HG02588 (cell line): ENCODE measurements around the gene MAFF.

Experiments
- ATAC-seq: cut with Tn5 transposase; IDR thresholded peaks from one replicate; pipeline ENCODE4 v1.9.1; 2021; ENCODE audit warnings: mild to moderate bottlenecking, moderate library complexity; ENCODE audit not compliant: unreplicated experiment

The MAFF gene

DNA sequence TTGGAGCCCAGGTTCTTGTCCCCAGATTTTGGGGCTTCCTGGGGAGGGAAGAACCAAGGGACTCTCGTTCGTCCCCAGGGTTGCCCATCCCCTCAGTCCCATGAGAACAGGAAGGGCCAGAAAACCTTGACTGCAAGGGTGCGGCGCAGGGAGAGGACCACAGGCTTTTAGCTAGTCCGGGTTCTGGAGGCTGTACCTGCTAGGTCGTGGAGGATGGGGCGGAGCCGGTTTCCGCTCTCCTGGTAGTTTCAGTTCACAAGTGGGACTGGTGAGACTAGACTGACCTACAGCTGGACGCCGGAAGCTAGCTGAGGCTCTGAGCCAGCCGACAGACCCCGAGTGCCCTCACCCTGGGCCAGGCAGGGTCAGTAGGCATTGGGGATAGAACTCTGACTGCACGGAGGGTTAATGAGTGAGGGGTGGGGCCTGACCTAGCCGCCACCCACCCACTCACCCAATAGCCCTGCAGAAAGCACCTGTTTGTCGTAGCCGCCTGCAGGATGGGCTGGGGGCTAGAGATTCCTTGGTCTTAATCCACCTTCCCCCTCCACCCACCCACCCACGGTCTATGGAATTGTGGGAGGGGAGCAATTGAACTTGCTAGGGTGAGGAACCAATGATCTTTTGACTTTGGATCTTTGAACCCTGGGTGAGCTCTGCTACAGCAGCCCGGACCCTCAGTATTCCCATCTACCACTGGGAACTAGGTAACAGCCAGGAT lies 1.5 kb downstream of the MAFF start:
- no peak for ATAC-seq

DNA sequence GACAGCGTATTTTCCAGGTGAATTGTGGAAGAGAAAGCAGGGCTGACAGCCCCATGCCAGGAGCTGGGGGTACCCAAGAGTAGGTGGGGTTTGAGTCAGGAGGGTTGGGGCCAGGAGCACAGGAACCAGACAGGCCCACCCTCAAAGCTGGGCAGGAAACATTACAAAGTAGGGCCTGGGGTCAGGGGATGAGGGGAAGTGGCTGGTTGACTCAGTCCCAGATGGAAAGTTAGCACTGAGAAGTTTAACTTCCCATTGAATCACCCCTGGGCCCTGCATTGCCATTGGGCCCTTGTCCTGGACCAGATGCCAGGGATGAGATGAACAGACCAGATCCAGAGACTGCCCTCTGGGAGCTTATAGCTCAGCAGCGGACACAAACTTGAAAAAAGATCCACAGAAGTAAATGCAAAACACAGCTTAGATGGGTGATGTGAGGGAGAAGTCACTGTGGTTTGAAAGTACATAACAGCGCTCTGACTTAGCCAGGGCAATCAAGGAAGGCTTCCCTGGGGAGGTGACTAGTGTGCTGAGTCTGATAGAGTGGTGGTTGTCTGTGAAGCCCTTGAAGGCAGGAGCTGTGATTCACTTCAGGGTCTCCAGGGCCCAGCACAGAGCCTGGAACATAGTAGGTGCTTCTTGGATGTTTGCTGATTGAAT lies 2.2 kb downstream of the MAFF start:
- ATAC-seq: no peak

DNA sequence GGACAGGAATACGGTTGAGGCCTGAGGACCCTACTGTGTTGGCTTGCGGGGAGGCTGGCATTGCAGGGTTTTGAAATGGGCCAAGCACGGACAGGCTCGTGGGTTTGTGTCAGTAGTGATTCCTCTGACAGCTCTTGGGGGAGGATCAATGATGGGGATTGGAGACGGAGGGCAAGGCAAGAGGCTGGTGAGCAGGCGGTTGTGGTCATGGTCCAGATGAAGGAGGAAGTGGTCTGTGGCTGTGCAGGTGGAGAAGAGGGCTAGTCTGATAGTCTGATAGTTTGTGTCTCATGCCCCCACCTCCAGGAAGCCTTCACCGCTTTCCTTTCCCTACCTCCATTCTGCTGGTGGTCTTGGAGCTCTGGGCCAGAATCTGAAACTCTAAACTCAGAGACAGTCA lies 3.0 kb downstream of the MAFF start:
- no peak for ATAC-seq

DNA sequence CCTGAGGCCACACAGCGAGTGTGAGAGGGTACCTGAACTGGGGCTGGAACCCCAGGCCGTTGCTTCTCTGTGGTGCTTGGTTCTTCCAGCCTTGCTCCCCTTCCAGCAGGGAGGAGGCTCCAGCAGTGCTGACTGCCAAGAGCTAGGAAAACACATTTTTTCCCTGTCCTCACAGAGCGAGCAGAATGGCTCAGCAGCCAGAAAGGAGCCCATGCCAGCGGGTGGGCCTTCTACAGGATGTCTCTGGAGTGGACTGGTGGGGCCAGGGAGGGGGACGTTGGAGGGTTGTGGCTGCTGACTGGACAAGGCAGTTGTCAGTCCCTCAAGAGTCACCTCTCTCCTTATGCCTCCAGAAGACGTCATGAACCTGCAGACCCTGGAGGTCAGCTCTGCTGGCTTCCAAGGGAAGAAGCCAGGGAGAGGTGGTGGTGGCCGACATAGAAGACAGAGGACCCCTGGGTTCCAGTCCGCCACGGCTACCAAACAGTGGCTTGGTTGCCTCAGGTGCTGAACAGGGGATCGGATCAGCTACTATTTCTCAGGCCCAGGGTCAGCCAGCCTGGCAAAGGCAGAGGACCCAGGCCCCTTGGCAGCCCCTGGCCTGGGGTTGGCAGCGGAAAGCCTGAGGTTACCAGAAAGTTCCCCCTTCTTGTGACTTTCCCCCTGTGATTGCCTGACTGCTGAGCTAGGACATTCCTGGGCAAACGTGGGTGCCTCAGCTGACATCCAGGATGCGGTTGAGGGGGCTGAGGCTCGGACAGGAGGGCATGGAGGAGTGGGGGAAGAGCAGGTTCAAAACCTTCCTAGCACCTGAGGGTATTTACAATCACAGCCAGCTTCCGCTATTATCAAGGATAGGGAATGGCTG lies 3.7 kb downstream of the MAFF start:
- no peak for ATAC-seq

DNA sequence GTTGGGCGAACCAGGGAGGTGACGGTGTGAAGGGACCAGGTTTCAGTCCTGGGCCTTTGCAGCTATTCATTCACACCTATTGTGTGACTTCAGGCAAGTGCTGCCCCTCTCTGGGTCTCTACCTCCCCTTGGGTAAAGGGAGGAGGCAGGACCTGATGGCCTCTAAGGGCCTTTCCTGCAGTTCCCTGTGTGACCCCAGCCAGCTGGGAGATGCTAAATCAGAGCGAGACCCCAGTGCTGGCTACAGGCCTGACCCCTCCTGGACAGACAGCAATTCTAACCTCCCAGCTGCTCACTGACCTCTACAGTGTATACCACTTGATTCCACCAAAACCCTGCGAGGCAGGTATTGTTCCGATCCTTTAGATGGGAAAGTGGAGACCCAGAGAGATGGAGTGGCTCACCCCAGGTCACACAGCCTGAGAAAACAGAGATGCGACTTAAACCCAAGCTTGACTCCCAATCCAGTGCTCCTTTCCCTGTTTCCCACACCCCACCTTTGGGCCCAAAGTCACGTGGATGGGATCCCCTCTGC lies 6.2 kb downstream of the MAFF start:
- no peak for ATAC-seq

DNA sequence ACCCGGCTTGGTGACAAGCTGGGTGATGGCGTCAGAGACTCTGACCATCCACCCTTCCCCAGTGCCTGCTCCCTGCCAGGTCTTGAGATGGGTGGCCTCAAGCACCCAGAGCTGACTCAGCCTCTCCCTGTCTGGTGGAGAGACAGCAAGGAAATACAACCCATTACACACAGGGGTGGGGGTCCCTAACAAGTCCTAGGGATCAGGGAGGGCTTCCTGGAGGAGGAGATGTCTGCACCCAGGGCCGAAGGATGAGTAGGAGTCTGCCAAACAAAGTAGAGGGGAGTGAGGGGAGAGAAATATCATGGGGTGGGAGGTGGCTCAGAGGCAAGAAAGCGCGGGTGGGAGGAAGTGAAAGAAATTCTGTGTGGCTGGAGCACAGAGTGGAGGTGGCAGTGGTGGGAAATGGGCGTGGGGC lies 6.8 kb downstream of the MAFF start:
- no peak for ATAC-seq

DNA sequence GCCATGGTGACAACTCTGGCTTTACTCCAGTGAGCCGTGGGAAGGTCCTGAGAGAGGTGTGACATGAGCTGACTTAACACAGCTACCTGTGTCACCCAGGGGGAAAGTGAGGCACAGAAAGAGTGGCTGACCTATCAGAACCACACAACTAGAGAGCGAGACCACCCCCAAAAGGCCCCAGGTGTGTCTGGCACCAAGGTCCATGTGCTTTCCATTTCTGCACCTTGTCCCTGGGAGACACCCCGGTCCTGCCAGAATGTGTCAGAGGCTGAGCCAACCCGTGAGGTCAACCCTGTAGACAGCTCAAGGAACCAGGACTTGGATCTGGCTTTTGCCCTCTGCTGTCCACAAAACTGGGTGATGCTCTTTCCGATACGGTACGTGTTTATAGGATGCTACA lies 9.8 kb downstream of the MAFF start:
- no peak for ATAC-seq

DNA sequence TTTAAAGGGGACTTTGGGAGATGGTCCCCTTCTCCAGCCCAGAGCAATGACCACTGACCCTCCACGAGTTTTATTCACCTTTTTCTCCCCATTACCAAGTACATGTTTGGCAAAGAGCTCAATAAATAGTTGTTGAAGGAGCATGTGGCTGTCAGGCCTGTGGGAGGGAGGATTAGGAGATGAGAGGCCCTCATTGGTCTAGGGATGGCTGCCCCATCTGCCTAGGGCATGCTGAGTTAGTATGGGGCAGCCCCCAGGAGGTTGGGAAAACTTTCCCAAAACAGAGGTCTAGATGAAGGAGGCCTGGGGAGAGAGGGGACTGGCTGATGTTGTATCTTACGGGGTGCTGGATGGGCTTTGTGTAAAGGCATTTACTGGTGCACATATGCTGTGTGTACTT lies 10.6 kb downstream of the MAFF start:
- ATAC-seq: no peak

GRCh38 chr22:38213319-38213989 lies 11.7 kb downstream of the MAFF start:
- ATAC-seq: no peak

DNA sequence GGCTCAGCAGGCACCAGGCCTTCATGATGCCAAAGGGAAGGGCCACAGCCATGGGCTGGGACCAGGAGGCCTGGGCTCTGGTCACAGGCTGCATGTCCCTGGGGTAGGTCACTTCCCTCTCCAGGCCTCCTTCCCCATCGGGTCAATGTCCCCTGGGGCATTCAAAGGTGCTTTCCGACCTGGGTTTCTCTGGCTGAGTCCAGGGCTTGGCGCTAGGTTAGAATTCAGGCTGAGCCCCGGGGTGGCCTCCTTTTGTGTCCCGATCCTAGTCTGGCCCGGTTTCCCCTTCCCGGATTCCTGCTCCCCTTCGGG lies 12.2 kb downstream of the MAFF start:
- no peak for ATAC-seq

DNA sequence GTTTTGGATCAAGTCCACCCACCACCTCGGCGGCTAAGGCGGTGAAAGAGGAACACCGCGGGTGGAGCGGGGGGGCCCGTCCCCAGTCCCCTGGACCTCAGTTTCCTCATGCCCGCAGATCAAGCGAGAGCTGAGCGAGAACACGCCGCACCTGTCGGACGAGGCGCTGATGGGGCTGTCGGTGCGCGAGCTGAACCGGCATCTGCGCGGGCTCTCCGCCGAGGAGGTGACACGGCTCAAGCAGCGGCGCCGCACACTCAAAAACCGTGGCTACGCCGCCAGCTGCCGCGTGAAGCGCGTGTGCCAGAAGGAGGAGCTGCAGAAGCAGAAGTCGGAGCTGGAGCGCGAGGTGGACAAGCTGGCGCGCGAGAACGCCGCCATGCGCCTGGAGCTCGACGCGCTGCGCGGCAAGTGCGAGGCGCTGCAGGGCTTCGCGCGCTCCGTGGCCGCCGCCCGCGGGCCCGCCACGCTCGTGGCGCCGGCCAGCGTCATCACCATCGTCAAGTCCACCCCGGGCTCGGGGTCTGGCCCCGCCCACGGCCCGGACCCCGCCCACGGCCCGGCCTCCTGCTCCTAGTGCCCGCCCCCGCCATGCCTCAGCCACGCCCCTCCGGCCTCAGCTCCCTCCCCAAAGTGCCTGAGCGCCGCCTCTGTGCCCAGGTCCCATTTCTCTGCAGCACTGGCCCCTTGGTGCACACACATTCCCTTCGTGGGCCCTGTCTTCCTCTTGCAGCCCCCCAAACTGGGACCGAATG lies 12.7 kb downstream of the MAFF start:
- peak; percentile 42 for ATAC-seq

DNA sequence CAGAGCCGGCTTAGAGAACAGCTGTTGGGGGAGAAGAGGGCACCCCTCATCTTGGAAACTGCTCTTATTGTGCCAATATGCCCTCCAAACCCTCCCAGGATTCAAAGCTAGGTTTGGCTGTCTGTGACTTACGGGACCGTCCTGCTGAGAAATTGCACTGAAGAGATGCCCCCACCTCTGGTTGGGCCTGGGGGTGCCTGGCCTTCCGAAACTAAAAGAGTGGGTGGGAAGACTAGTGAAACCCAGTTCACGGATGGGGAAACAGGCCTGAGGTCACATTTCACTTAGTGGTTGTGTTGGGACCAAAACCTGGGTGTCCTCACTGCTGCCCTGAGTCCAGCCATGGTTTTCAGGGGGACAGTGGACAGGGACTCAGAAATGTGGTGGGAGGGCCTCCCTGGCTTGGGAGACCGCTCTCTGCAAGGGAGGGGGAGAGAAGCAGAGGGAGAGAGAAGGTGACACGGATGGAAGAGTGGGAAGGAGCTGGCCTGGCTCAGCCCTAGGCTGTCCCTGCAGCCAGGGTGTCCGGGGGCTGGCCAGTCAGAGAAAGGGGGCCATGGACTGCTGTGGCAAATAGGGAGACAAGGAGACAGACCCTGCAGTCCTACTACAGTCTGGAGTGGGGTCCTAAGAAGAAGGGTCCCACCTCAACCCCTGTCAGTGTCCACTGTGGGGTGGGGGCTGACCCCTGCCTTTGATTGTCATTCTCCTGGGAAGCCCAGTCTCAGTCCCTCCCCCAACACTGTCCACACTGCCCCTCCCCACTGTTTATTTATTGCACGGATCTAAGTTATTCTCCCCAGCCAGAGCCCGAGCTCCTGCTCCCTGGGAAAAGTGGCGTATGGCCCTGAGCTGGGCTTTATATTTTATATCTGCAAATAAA lies 13.6 kb downstream of the MAFF start:
- ATAC-seq: no peak

- ATAC-seq: no peak
Measured at GRCh38 chr22:38218661-38219622, 17.1 kb downstream of the MAFF start.

DNA sequence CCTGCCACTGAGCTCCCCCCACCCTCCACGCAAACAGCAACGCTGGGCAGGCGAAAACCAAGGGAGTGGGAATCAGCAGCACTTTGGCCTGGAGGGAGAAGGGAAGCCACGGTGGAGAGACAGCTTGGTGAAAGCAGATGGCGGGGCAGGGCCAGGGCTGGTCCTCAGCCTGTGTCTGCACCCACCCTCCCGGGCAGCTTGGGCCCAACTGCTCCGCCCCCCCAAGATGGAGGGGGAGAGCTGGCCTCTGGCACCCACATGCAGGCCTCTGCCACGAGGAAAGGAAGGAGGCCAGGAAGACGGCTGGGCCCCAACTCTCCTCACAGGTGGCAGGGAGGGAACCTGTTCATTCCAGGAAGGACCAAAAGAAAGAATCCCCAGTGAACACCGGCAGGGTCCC lies 17.8 kb downstream of the MAFF start:
- no peak for ATAC-seq

GRCh38 chr22:38220163-38220562 lies 18.4 kb downstream of the MAFF start:
- no peak for ATAC-seq

- ATAC-seq: no peak
Measured at GRCh38 chr22:38220653-38221386, 19.0 kb downstream of the MAFF start.

- no peak for ATAC-seq
Measured at GRCh38 chr22:38221407-38221806, 19.6 kb downstream of the MAFF start.
